Measurements from ENCODE around the gene PRRG2.

Gene PRRG2

GRCh38 chr19:49557641-49558325, 23.3 kb upstream of the PRRG2 start:
- DNase-seq (ENCODE audit: low read depth in 2 of 2) = no peak

GRCh38 chr19:49558591-49558990, 22.5 kb upstream of the PRRG2 start:
- no peak for DNase-seq (ENCODE audit: low read depth in 2 of 2)

GRCh38 chr19:49559443-49559842, 21.7 kb upstream of the PRRG2 start:
- no peak for DNase-seq (ENCODE audit: low read depth in 2 of 2)

- DNase-seq (ENCODE audit: low read depth in 2 of 2) = no peak
Measured at GRCh38 chr19:49559928-49560327, 21.2 kb upstream of the PRRG2 start.

GRCh38 chr19:49560358-49560900, 20.7 kb upstream of the PRRG2 start:
- no peak for DNase-seq (ENCODE audit: low read depth in 2 of 2)

GRCh38 chr19:49564616-49565045, 16.5 kb upstream of the PRRG2 start:
- DNase-seq (ENCODE audit: low read depth in 2 of 2) = no peak

GRCh38 chr19:49565261-49565660, 15.9 kb upstream of the PRRG2 start:
- no peak for DNase-seq (ENCODE audit: low read depth in 2 of 2)

- no peak for DNase-seq (ENCODE audit: low read depth in 2 of 2)
Measured at GRCh38 chr19:49566302-49566701, 14.8 kb upstream of the PRRG2 start.

GRCh38 chr19:49567861-49568441, 13.2 kb upstream of the PRRG2 start:
- no peak for DNase-seq (ENCODE audit: low read depth in 2 of 2)

- DNase-seq (ENCODE audit: low read depth in 2 of 2) = peak in 1 of 2 donors; percentile 58
Measured at GRCh38 chr19:49570138-49570856, 10.8 kb upstream of the PRRG2 start.

GRCh38 chr19:49570997-49571676, 10.0 kb upstream of the PRRG2 start:
- no peak for DNase-seq (ENCODE audit: low read depth in 2 of 2)

GRCh38 chr19:49573009-49573408, 8.1 kb upstream of the PRRG2 start:
- no peak for DNase-seq (ENCODE audit: low read depth in 2 of 2)

- DNase-seq (ENCODE audit: low read depth in 2 of 2) = no peak
Measured at GRCh38 chr19:49573425-49573824, 7.7 kb upstream of the PRRG2 start.

GRCh38 chr19:49574206-49574755, 6.8 kb upstream of the PRRG2 start:
- no peak for DNase-seq (ENCODE audit: low read depth in 2 of 2)

- no peak for DNase-seq (ENCODE audit: low read depth in 2 of 2)
Measured at GRCh38 chr19:49579193-49579592, 1.9 kb upstream of the PRRG2 start.

- DNase-seq (ENCODE audit: low read depth in 2 of 2) = no peak
Measured at GRCh38 chr19:49579947-49580263, 1.2 kb upstream of the PRRG2 start.

GRCh38 chr19:49580264-49581006, 681 bp upstream of the PRRG2 start, which contains the start of gene NOSIP:
NOSIP (minus strand) TSS chr19:49580556; CDS start chr19:49560691, 19,865 bp downstream.
- DNase-seq (ENCODE audit: low read depth in 2 of 2) = peak; percentile 94 to 95

- DNase-seq (ENCODE audit: low read depth in 2 of 2) = no peak
Measured at GRCh38 chr19:49583239-49583638, 2.1 kb downstream of the PRRG2 start.

- no peak for DNase-seq (ENCODE audit: low read depth in 2 of 2)
Measured at GRCh38 chr19:49585023-49585422, 3.9 kb downstream of the PRRG2 start.

GRCh38 chr19:49587227-49587626, 6.1 kb downstream of the PRRG2 start:
- DNase-seq (ENCODE audit: low read depth in 2 of 2) = no peak

Data from activated CD4-positive, alpha-beta T cell treated with anti-CD3 and anti-CD28 coated beads for 24 hours (primary cell).